MCF 10A (cell line): ENCODE data around the gene APEH. TPM values are rescaled to one million over a fixed set of nuclear protein-coding genes. Genes with fewer than 3 reads are reported as not detected.

Experiments used
- BruUV-seq: library from RNA; stranded (reverse); fragments of 400-500 nt; replicated peaks from 2 replicates; lab custom pipeline; 2021; lab: Mats Ljungman, UMichigan
- CTCF ChIA-PET: fragments of 300-600 bp; sonication (Branson Sonifier 250); formaldehyde crosslinking; extraction: SDS; loops from one replicate; lab custom pipeline; 2021; ENCODE audit warnings: antibody characterized with exemption, inconsistent platforms; lab: Yijun Ruan, JAX
- POLR2A ChIA-PET: fragments of 300-600, 350-650 bp; sonication (Branson Sonifier 250); formaldehyde crosslinking; extraction: SDS; loops from one replicate; lab custom pipeline; 2020; ENCODE audit warnings: antibody characterized with exemption, inconsistent platforms; lab: Yijun Ruan, JAX
- DNase-seq: peaks from one replicate; pipeline ENCODE4 v3.0.0-alpha.2; 2018; ENCODE audit not compliant: unreplicated experiment
- H3K27ac Mint-ChIP-seq: one replicate; pipeline ENCODE4 v1.8.0; 2022; ENCODE audit warnings: mild to moderate bottlenecking, low read depth, mixed read lengths; ENCODE audit not compliant: unreplicated experiment
- H3K27me3 Mint-ChIP-seq: one replicate; pipeline ENCODE4 v1.8.0; 2022; ENCODE audit warnings: mixed read lengths; ENCODE audit not compliant: insufficient read depth, unreplicated experiment
- H3K36me3 Mint-ChIP-seq: one replicate; pipeline ENCODE4 v1.8.0; 2022; ENCODE audit warnings: mild to moderate bottlenecking, moderate library complexity, mixed read lengths; ENCODE audit not compliant: insufficient read depth, unreplicated experiment
- H3K4me1 Mint-ChIP-seq: one replicate; pipeline ENCODE4 v1.8.0; 2022; ENCODE audit warnings: mixed read lengths; ENCODE audit not compliant: insufficient read depth, unreplicated experiment
- H3K4me3 Mint-ChIP-seq: one replicate; pipeline ENCODE4 v1.8.0; 2022; ENCODE audit warnings: mild to moderate bottlenecking, moderate library complexity, mixed read lengths; ENCODE audit not compliant: unreplicated experiment
- H3K9me3 Mint-ChIP-seq: one replicate; pipeline ENCODE4 v1.8.0; 2022; ENCODE audit warnings: mixed read lengths; ENCODE audit not compliant: unreplicated experiment
- intact Hi-C: fragments of 100-400 bp; cut with micrococcal nuclease; formaldehyde crosslinking; loops from 2 replicates; pipeline ENCODE4 v1.14.1; 2022
- total RNA-seq: library from RNA; stranded (reverse); gene quantifications from 2 replicates; pipeline ENCODE4 v1.2.3, GENCODE V29; 2022
- TF ChIP-seq, protein P1 (sequence below): fragments of 200-600 bp; IDR thresholded peaks from one replicate; pipeline ENCODE4 v1.8.0; 2022; ENCODE audit warnings: antibody characterized with exemption, mild to moderate bottlenecking; ENCODE audit not compliant: unreplicated experiment

The APEH gene
- total RNA-seq, 1 experiment from 2014 or later = 127 TPM

GRCh38 chr3:49727154-49727923, 53.2 kb downstream of the APEH start:
- no peak for DNase-seq
- H3K36me3 Mint-ChIP-seq = peaks cover 73% of the 10 kb centered on the region
- no peaks in the 10 kb centered on the region for H3K9me3 Mint-ChIP-seq
- no TSS peak for BruUV-seq
- POLR2A ChIA-PET = no interaction called here
- TF ChIP-seq, protein P1, sequence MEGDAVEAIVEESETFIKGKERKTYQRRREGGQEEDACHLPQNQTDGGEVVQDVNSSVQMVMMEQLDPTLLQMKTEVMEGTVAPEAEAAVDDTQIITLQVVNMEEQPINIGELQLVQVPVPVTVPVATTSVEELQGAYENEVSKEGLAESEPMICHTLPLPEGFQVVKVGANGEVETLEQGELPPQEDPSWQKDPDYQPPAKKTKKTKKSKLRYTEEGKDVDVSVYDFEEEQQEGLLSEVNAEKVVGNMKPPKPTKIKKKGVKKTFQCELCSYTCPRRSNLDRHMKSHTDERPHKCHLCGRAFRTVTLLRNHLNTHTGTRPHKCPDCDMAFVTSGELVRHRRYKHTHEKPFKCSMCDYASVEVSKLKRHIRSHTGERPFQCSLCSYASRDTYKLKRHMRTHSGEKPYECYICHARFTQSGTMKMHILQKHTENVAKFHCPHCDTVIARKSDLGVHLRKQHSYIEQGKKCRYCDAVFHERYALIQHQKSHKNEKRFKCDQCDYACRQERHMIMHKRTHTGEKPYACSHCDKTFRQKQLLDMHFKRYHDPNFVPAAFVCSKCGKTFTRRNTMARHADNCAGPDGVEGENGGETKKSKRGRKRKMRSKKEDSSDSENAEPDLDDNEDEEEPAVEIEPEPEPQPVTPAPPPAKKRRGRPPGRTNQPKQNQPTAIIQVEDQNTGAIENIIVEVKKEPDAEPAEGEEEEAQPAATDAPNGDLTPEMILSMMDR = no peak
- H3K4me1 Mint-ChIP-seq = peaks cover 8% of the 10 kb centered on the region
- CTCF ChIA-PET = interaction anchor here (0.6 kb wide), 2 partner anchors 25 to 112 kb away, joined by 3 read pairs; no protein-coding TSS in a partner anchor
- no peak overlapping the region for H3K4me3 Mint-ChIP-seq
- no peak overlapping the region for H3K27ac Mint-ChIP-seq
- no peaks in the 10 kb centered on the region for H3K27me3 Mint-ChIP-seq
- intact Hi-C loops = no loop called here

GRCh38 chr3:49727924-49728361, 53.8 kb downstream of the APEH start:
- Mint-ChIP-seq H3K27me3 (no peaks in the 10 kb centered on the region), H3K36me3 (peaks cover 76% of the 10 kb centered on the region), H3K9me3 (no peaks in the 10 kb centered on the region), H3K27ac (no peak overlapping the region), H3K4me3 (no peak overlapping the region), H3K4me1 (peaks cover 8% of the 10 kb centered on the region)
- CTCF ChIA-PET = interaction anchor here (0.6 kb wide), 2 partner anchors 26 to 111 kb away, joined by 3 read pairs; no protein-coding TSS in a partner anchor
- intact Hi-C loops = no loop called here
- TF ChIP-seq, protein P1 = no peak
- POLR2A ChIA-PET = interaction anchor here (2.0 kb wide), 1 partner anchor 17 kb away, joined by 8 read pairs; no protein-coding TSS in a partner anchor
- BruUV-seq = no TSS peak
- no peak for DNase-seq

GRCh38 chr3:49729966-49730609, 55.9 kb downstream of the APEH start:
- peaks cover 69% of the 10 kb centered on the region for H3K36me3 Mint-ChIP-seq
- intact Hi-C loops = no loop called here

More at GRCh38 chr3:49729966-49730609, 55.9 kb downstream of the APEH start:
- peaks cover 6% of the 10 kb centered on the region for H3K4me1 Mint-ChIP-seq
- no peaks in the 10 kb centered on the region for H3K27me3 Mint-ChIP-seq
- TF ChIP-seq, protein P1 = no peak
- H3K4me3 Mint-ChIP-seq = no peak overlapping the region
- no peak overlapping the region for H3K27ac Mint-ChIP-seq
- H3K9me3 Mint-ChIP-seq = no peaks in the 10 kb centered on the region
- BruUV-seq = no TSS peak
- ChIA-PET POLR2A (interaction anchor here (0.6 to 2.0 kb wide), 2 partner anchors 15 to 202 kb away, joined by 3 to 8 read pairs; no protein-coding TSS in a partner anchor), CTCF (interaction anchor here (0.6 to 0.7 kb wide), 4 partner anchors 28 to 410 kb away, joined by 3 to 4 read pairs (median 3); no protein-coding TSS in a partner anchor)
- DNase-seq = no peak
